Measurements from ENCODE around the gene POLR3A. TPM values are rescaled to one million over a fixed set of nuclear protein-coding genes. Genes with fewer than 3 reads are reported as not detected.

POLR3A gene
- total RNA-seq, 1 experiment from 2014 or later, result 21.8 TPM

- DNase-seq, result no peak
- H3K36me3 ChIP-seq, result no peaks in the 10 kb centered on the region
- no peaks in the 10 kb centered on the region for H3K27me3 ChIP-seq
- no peak overlapping the region for H3K4me3 ChIP-seq
- H3K9me3 ChIP-seq, result peaks cover 8% of the 10 kb centered on the region
These were observed 74.2 kb downstream of the POLR3A start for GRCh38 chr10:77955136-77955535.

- no peaks in the 10 kb centered on the region for H3K36me3 ChIP-seq
- no peak overlapping the region for H3K4me3 ChIP-seq
- peaks cover 8% of the 10 kb centered on the region for H3K9me3 ChIP-seq
- peak; percentile 84 for DNase-seq
- H3K27me3 ChIP-seq, result no peaks in the 10 kb centered on the region
These were observed 80.1 kb downstream of the POLR3A start for GRCh38 chr10:77949167-77949566.

GRCh38 chr10:77946084-77946483 lies 83.2 kb downstream of the POLR3A start:
- peak; percentile 46 for DNase-seq
- Histone ChIP-seq H3K36me3 (no peaks in the 10 kb centered on the region), H3K9me3 (0 out of 2 replicates have a peak, but pooled peaks cover under 1% of the 10 kb centered on the region), H3K27me3 (no peaks in the 10 kb centered on the region), H3K4me3 (no peak overlapping the region)

- no peaks in the 10 kb centered on the region for H3K27me3 ChIP-seq
- no peaks in the 10 kb centered on the region for H3K9me3 ChIP-seq
- no peak overlapping the region for H3K4me3 ChIP-seq
- no peaks in the 10 kb centered on the region for H3K36me3 ChIP-seq
- DNase-seq, result peak; percentile 43
These were observed 84.8 kb downstream of the POLR3A start for GRCh38 chr10:77944519-77944918.

GRCh38 chr10:77943121-77943901 lies 86.0 kb downstream of the POLR3A start:
- Histone ChIP-seq H3K4me3 (no peak overlapping the region), H3K36me3 (no peaks in the 10 kb centered on the region), H3K27me3 (no peaks in the 10 kb centered on the region), H3K9me3 (no peaks in the 10 kb centered on the region)
- DNase-seq, result peak; percentile 51

- Histone ChIP-seq H3K4me3 (no peak overlapping the region), H3K36me3 (no peaks in the 10 kb centered on the region), H3K9me3 (no peaks in the 10 kb centered on the region), H3K27me3 (no peaks in the 10 kb centered on the region)
- no peak for DNase-seq
These were observed 87.5 kb downstream of the POLR3A start for GRCh38 chr10:77941790-77942189.

- Histone ChIP-seq H3K36me3 (no peaks in the 10 kb centered on the region), H3K9me3 (no peaks in the 10 kb centered on the region), H3K4me3 (no peak overlapping the region), H3K27me3 (no peaks in the 10 kb centered on the region)
- DNase-seq, result no peak
These were observed 88.7 kb downstream of the POLR3A start for GRCh38 chr10:77940627-77941026.

GRCh38 chr10:77940225-77940624 lies 89.1 kb downstream of the POLR3A start:
- no peaks in the 10 kb centered on the region for H3K9me3 ChIP-seq
- no peaks in the 10 kb centered on the region for H3K36me3 ChIP-seq
- no peaks in the 10 kb centered on the region for H3K27me3 ChIP-seq
- H3K4me3 ChIP-seq, result no peak overlapping the region
- no peak for DNase-seq

- H3K4me3 ChIP-seq, result no peak overlapping the region
- no peaks in the 10 kb centered on the region for H3K36me3 ChIP-seq
- DNase-seq, result peak; percentile 77
- no peaks in the 10 kb centered on the region for H3K9me3 ChIP-seq
- H3K27me3 ChIP-seq, result no peaks in the 10 kb centered on the region
These were observed 89.7 kb downstream of the POLR3A start for GRCh38 chr10:77939561-77940001.

GRCh38 chr10:77936697-77937567 lies 92.4 kb downstream of the POLR3A start:
- Histone ChIP-seq H3K36me3 (no peaks in the 10 kb centered on the region), H3K4me3 (no peak overlapping the region), H3K27me3 (no peaks in the 10 kb centered on the region), H3K9me3 (no peaks in the 10 kb centered on the region)
- no peak for DNase-seq

GRCh38 chr10:77932016-77932715 lies 97.1 kb downstream of the POLR3A start:
- DNase-seq, result no peak
- no peaks in the 10 kb centered on the region for H3K27me3 ChIP-seq
- no peaks in the 10 kb centered on the region for H3K9me3 ChIP-seq
- H3K36me3 ChIP-seq, result no peaks in the 10 kb centered on the region
- H3K4me3 ChIP-seq, result no peak overlapping the region

- Histone ChIP-seq H3K27me3 (no peaks in the 10 kb centered on the region), H3K36me3 (no peaks in the 10 kb centered on the region), H3K9me3 (no peaks in the 10 kb centered on the region), H3K4me3 (peak overlapping the region; percentile 39; the same call in 1 of the 2 replicates)
- no peak for DNase-seq
These were observed 101.7 kb downstream of the POLR3A start for GRCh38 chr10:77927402-77928246.

GRCh38 chr10:77926566-77927401 lies 102.5 kb downstream of the POLR3A start, which contains the start of gene DLG5:
Gene DLG5 (minus strand): TSS chr10:77926755. CDS start chr10:77926520, 235 bp downstream.
- H3K4me3 ChIP-seq, result peak within 1 kb of the TSS; percentile 80
- no peaks in the 10 kb centered on the region for H3K9me3 ChIP-seq
- peak; percentile 71 for DNase-seq
- H3K36me3 ChIP-seq, result no peaks in the 10 kb centered on the region
- H3K27me3 ChIP-seq, result no peaks in the 10 kb centered on the region

GRCh38 chr10:77925795-77926565 lies 103.3 kb downstream of the POLR3A start:
- peak; percentile 53 for DNase-seq
- no peaks in the 10 kb centered on the region for H3K27me3 ChIP-seq
- H3K4me3 ChIP-seq, result peak overlapping the region; percentile 80
- no peaks in the 10 kb centered on the region for H3K9me3 ChIP-seq
- no peaks in the 10 kb centered on the region for H3K36me3 ChIP-seq

GRCh38 chr10:77925410-77925794 lies 103.9 kb downstream of the POLR3A start:
- peak; percentile 32 for DNase-seq
- no peaks in the 10 kb centered on the region for H3K36me3 ChIP-seq
- H3K27me3 ChIP-seq, result no peaks in the 10 kb centered on the region
- H3K4me3 ChIP-seq, result peak overlapping the region; percentile 80
- no peaks in the 10 kb centered on the region for H3K9me3 ChIP-seq
